Common myeloid progenitor, CD34-positive (primary cell): ENCODE measurements around the gene SRC.

Source experiments
- CTCF ChIA-PET: fragments of 350-600 bp; sonication (Branson Sonifier 250); formaldehyde crosslinking; loops from one replicate; lab custom pipeline; 2021; ENCODE audit warnings: antibody characterized with exemption; lab: Charles Lee
- POLR2A ChIA-PET: fragments of 350-600 bp; sonication (Branson Sonifier 250); formaldehyde crosslinking; loops from one replicate; lab custom pipeline; 2021; ENCODE audit warnings: antibody characterized with exemption; lab: Charles Lee
- DNase-seq, 3 donors: peaks; one replicate each; pipeline versions ENCODE4 v3.0.0 to v3.0.0-alpha.2; 2013
- H3K27ac ChIP-seq, 2 experiments: 1 replicate in 1 of 2; 2 replicates in 1 of 2; pipeline ENCODE4 v1.7.0; 2013; ENCODE audit warnings: inconsistent platforms in 2 of 2, low read length in 2 of 2, mild to moderate bottlenecking in 2 of 2, low read depth in 1 of 2, moderate library complexity in 1 of 2; ENCODE audit not compliant: severe bottlenecking in 2 of 2, insufficient read depth in 1 of 2, poor library complexity in 1 of 2
- H3K27me3 ChIP-seq, 5 experiments: replicated peaks in 2 of 5; 1 replicate in 3 of 5; 2 replicates in 2 of 5; pipeline versions ENCODE4 v1.6.1 to v1.7.0; 2013; ENCODE audit warnings: low read length in 4 of 5, mild to moderate bottlenecking in 2 of 5, moderate library complexity in 2 of 5, inconsistent platforms in 1 of 5; ENCODE audit not compliant: insufficient read depth in 5 of 5, control insufficient read depth in 4 of 5
- H3K36me3 ChIP-seq, 4 experiments: 1 replicate in 2 of 4; 2 replicates in 2 of 4; pipeline versions ENCODE4 v1.6.1 to v1.7.0; 2013; ENCODE audit warnings: low read length in 3 of 4, control low read depth in 1 of 4, mild to moderate bottlenecking in 1 of 4; ENCODE audit not compliant: control insufficient read depth in 4 of 4, insufficient read depth in 4 of 4
- H3K4me1 ChIP-seq, 4 experiments: 1 replicate in 3 of 4; 2 replicates in 1 of 4; pipeline versions ENCODE4 v1.6.1 to v1.7.1; 2013; ENCODE audit warnings: low read length in 3 of 4, mild to moderate bottlenecking in 3 of 4, control low read depth in 1 of 4, inconsistent platforms in 1 of 4, moderate library complexity in 1 of 4; ENCODE audit not compliant: control insufficient read depth in 4 of 4, insufficient read depth in 4 of 4; ENCODE audit errors: control extremely low read depth in 1 of 4
- H3K4me3 ChIP-seq, 7 experiments: 1 replicate in 4 of 7; 2 replicates in 3 of 7; pipeline versions ENCODE4 v1.5.1 to v1.7.0; 2013; ENCODE audit warnings: mild to moderate bottlenecking in 7 of 7, low read length in 6 of 7, moderate library complexity in 6 of 7, inconsistent platforms in 2 of 7, low read depth in 2 of 7, control low read depth in 1 of 7; ENCODE audit not compliant: insufficient read depth in 4 of 7, control insufficient read depth in 1 of 7; ENCODE audit errors: extremely low read depth in 1 of 7
- H3K9me3 ChIP-seq, 5 experiments: 1 replicate in 4 of 5; 2 replicates in 1 of 5; pipeline versions ENCODE4 v1.6.1 to v1.7.1; 2013; ENCODE audit warnings: low read length in 4 of 5, mild to moderate bottlenecking in 2 of 5, inconsistent platforms in 1 of 5, low read depth in 1 of 5, moderate library complexity in 1 of 5; ENCODE audit not compliant: control insufficient read depth in 4 of 5, insufficient read depth in 2 of 5; ENCODE audit errors: control extremely low read depth in 1 of 5
- WGBS: methylation state at CpG from one replicate; pipeline ENCODE4 v1.1.5; 2013; ENCODE audit not compliant: insufficient coverage; 5-methylcytosine and 5-hydroxymethylcytosine counted together

Gene SRC

GRCh38 chr20:37389844-37390275 lies 43.9 kb downstream of the SRC start:
- no peak for DNase-seq
- CTCF ChIA-PET = interaction anchor here (1.0 to 2.9 kb wide), 4 partner anchors 10 to 145 kb away, joined by 3 to 12 read pairs (median 9); no protein-coding TSS in a partner anchor
- Histone ChIP-seq H3K9me3 (no peaks in the 10 kb centered on the region), H3K27me3 (no peaks in the 10 kb centered on the region), H3K36me3 (peaks cover 2 to 31% (median 4%) of the 10 kb centered on the region in 4 experiments), H3K4me3 (no peak overlapping the region), H3K4me1 (peaks cover 0 to 6% (median 3%) of the 10 kb centered on the region in 4 experiments), H3K27ac (no peak overlapping the region)
- WGBS = 98% methylated on average over 4 of the region's 6 CpGs
- POLR2A ChIA-PET = no interaction called here

- no peak for DNase-seq
- Histone ChIP-seq H3K9me3 (no peaks in the 10 kb centered on the region), H3K27ac (no peak overlapping the region), H3K4me1 (peaks cover 0 to 10% (median 0%) of the 10 kb centered on the region in 4 experiments), H3K27me3 (no peaks in the 10 kb centered on the region), H3K36me3 (peaks cover 2 to 31% (median 4%) of the 10 kb centered on the region in 4 experiments), H3K4me3 (no peak overlapping the region)
- ChIA-PET CTCF (interaction anchor here (1.0 to 2.9 kb wide), 4 partner anchors 9 to 144 kb away, joined by 3 to 12 read pairs (median 9); no protein-coding TSS in a partner anchor), POLR2A (no interaction called here)
- 96% methylated on average over 8 of the region's 9 CpGs for WGBS
Observed at GRCh38 chr20:37390503-37390890, 44.6 kb downstream of the SRC start.

- Histone ChIP-seq H3K36me3 (peaks cover 0 to 27% (median 3%) of the 10 kb centered on the region in 4 experiments), H3K27ac (no peak overlapping the region), H3K27me3 (no peaks in the 10 kb centered on the region), H3K9me3 (no peaks in the 10 kb centered on the region), H3K4me3 (no peak overlapping the region), H3K4me1 (peaks cover 0 to 15% (median 0%) of the 10 kb centered on the region in 4 experiments)
- 92% methylated on average over 12 of the region's 12 CpGs for WGBS
- CTCF ChIA-PET = interaction anchor here (2.2 to 2.9 kb wide), 3 partner anchors 9 to 122 kb away, joined by 9 to 12 read pairs (median 9); no protein-coding TSS in a partner anchor
- no peak for DNase-seq
- POLR2A ChIA-PET = no interaction called here
Observed at GRCh38 chr20:37390891-37391525, 45.1 kb downstream of the SRC start.

- no peaks in the 10 kb centered on the region for H3K27me3 ChIP-seq
- WGBS = 97% methylated on average over 11 of the region's 16 CpGs
- H3K4me1 ChIP-seq = peaks cover 0 to 23% (median 0%) of the 10 kb centered on the region in 4 experiments
- no peak overlapping the region for H3K4me3 ChIP-seq
- no peak overlapping the region for H3K27ac ChIP-seq
- CTCF ChIA-PET = interaction anchor here (0.6 to 2.9 kb wide), 4 partner anchors 8 to 141 kb away, joined by 3 to 12 read pairs (median 6); no protein-coding TSS in a partner anchor
- POLR2A ChIA-PET = no interaction called here
- peak in 1 of 3 donors; percentile 34 for DNase-seq
- H3K36me3 ChIP-seq = peaks cover 0 to 30% (median 4%) of the 10 kb centered on the region in 4 experiments
- H3K9me3 ChIP-seq = no peaks in the 10 kb centered on the region
Observed at GRCh38 chr20:37392441-37393195, 46.7 kb downstream of the SRC start.

GRCh38 chr20:37393196-37393862 lies 47.4 kb downstream of the SRC start:
- peaks cover 0 to 35% (median 4%) of the 10 kb centered on the region in 4 experiments for H3K36me3 ChIP-seq
- H3K4me1 ChIP-seq = peaks cover 0 to 23% (median 0%) of the 10 kb centered on the region in 4 experiments
- H3K27me3 ChIP-seq = no peaks in the 10 kb centered on the region
- H3K27ac ChIP-seq = no peak overlapping the region
- H3K9me3 ChIP-seq = no peaks in the 10 kb centered on the region
- POLR2A ChIA-PET = no interaction called here
- WGBS = 100% methylated on average over 4 of the region's 11 CpGs
- CTCF ChIA-PET = interaction anchor here (1.1 to 1.2 kb wide), 2 partner anchors 117 to 140 kb away, joined by 3 to 4 read pairs; no protein-coding TSS in a partner anchor
- DNase-seq = no peak
- no peak overlapping the region for H3K4me3 ChIP-seq

GRCh38 chr20:37393863-37394542 lies 48.1 kb downstream of the SRC start:
- Histone ChIP-seq H3K9me3 (no peaks in the 10 kb centered on the region), H3K4me3 (no peak overlapping the region), H3K36me3 (peaks cover 0 to 40% (median 7%) of the 10 kb centered on the region in 4 experiments), H3K27me3 (no peaks in the 10 kb centered on the region), H3K4me1 (peaks cover 0 to 23% (median 0%) of the 10 kb centered on the region in 4 experiments), H3K27ac (no peak overlapping the region)
- no peak for DNase-seq
- WGBS = over 99% methylated on average over 22 of the region's 22 CpGs
- CTCF ChIA-PET = interaction anchor here (1.2 kb wide), 1 partner anchor 118 kb away, joined by 3 read pairs; no protein-coding TSS in a partner anchor
- POLR2A ChIA-PET = no interaction called here
